GM18508 (cell line): ENCODE results near the gene GARS1.

Experiments
- ATAC-seq: cut with Tn5 transposase; IDR thresholded peaks from one replicate; pipeline ENCODE4 v1.9.1; 2021; ENCODE audit warnings: moderate number of reproducible peaks; ENCODE audit not compliant: insufficient read depth, unreplicated experiment

GARS1 gene

GRCh38 chr7:30674420-30674819 is 79.7 kb downstream of the GARS1 start:
- no peak for ATAC-seq

GRCh38 chr7:30674876-30675275 is 80.2 kb downstream of the GARS1 start:
- ATAC-seq = no peak

GRCh38 chr7:30678805-30679204 is 84.1 kb downstream of the GARS1 start:
- ATAC-seq = no peak

GRCh38 chr7:30679664-30680063 is 85.0 kb downstream of the GARS1 start:
- ATAC-seq = no peak

GRCh38 chr7:30681331-30681797 is 86.7 kb downstream of the GARS1 start:
- no peak for ATAC-seq

GRCh38 chr7:30681815-30682211 is 87.1 kb downstream of the GARS1 start:
- no peak for ATAC-seq

GRCh38 chr7:30682212-30683083 is 87.8 kb downstream of the GARS1 start, which contains the start of gene CRHR2:
CRHR2 (minus strand) TSS chr7:30682456; CDS start chr7:30682280, 176 bp downstream.
- ATAC-seq = no peak

GRCh38 chr7:30683306-30683705 is 88.6 kb downstream of the GARS1 start:
- no peak for ATAC-seq
